ENCODE measurements around the gene ADAMTS4. TPM values are rescaled to one million over a fixed set of nuclear protein-coding genes. Genes with fewer than 3 reads are reported as not detected.

ADAMTS4 gene
- total RNA-seq, 1 experiment from 2014 or later, result 7.0 TPM

DNA sequence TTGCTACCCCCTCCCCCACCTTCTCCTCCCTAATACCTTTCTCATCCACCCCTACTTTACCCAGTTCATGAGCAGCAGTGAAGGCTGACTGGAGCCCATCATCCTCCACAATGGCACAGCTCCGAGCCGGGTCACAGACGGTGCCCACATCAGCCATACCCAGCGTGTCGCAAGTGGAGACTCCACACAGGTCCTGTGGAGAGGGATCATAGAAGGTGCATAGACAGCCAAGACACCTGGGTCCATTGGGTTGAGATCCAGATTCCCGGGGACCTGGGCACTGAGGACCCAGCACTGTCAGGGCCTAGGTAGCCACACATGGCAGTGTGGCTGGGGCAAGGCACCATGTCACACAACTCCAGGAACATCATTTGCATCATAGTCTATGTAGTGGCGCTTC, 2.7 kb downstream of the ADAMTS4 start:
- H2BK5ac ChIP-seq (ENCODE audit: insufficient read length, low read length), result no peak overlapping the region
- no peak overlapping the region for H2BK12ac ChIP-seq (ENCODE audit: insufficient read length, low read depth, low read length)
- DNase-seq, result no peak
- H2BK120ac ChIP-seq (ENCODE audit: low read depth, low read length, poor library complexity, severe bottlenecking), result no peak overlapping the region
- H3K4me1 ChIP-seq (ENCODE audit: insufficient read depth, low read length), result peaks cover 21% of the 10 kb centered on the region
- H3K27ac ChIP-seq (ENCODE audit: insufficient read length, low read depth, low read length), result no peak overlapping the region
- Mint-ChIP-seq H3K4me3 (0 out of 5 replicates have a peak overlapping the region, but pooled peaks of 1 of the 2 experiments have one; percentile 49), H3K36me3 (ENCODE audit: insufficient read depth in 1 of 3, low read depth in 3 of 3) (peaks cover 0 to 29% (median 16%) of the 10 kb centered on the region in 3 experiments; a peak in 4 of 7 replicates), H3K4me1 (peaks cover 51 to 54% of the 10 kb centered on the region in 2 experiments), H3K9me3 (no peaks in the 10 kb centered on the region; a peak in 1 of 5 replicates), H3K27ac (peak overlapping the region in 1 of 3 experiments; percentile 95; a peak in 1 of 7 replicates), H3K27me3 (ENCODE audit: low read depth) (no peaks in the 10 kb centered on the region)
- no peak overlapping the region for H3K18ac ChIP-seq (ENCODE audit: insufficient read length, low read depth, low read length)
- no peak overlapping the region for H3K4ac ChIP-seq (ENCODE audit: low read depth, low read length)
- no CpG with 5 or more reads among the region's 7 CpGs for WGBS (ENCODE audit: extremely low coverage, insufficient read length, low lambda C conversion rate)
- no peak overlapping the region for H3K9ac ChIP-seq (ENCODE audit: extremely low read depth, insufficient read length, low read length)
- TF ChIP-seq, protein P1, sequence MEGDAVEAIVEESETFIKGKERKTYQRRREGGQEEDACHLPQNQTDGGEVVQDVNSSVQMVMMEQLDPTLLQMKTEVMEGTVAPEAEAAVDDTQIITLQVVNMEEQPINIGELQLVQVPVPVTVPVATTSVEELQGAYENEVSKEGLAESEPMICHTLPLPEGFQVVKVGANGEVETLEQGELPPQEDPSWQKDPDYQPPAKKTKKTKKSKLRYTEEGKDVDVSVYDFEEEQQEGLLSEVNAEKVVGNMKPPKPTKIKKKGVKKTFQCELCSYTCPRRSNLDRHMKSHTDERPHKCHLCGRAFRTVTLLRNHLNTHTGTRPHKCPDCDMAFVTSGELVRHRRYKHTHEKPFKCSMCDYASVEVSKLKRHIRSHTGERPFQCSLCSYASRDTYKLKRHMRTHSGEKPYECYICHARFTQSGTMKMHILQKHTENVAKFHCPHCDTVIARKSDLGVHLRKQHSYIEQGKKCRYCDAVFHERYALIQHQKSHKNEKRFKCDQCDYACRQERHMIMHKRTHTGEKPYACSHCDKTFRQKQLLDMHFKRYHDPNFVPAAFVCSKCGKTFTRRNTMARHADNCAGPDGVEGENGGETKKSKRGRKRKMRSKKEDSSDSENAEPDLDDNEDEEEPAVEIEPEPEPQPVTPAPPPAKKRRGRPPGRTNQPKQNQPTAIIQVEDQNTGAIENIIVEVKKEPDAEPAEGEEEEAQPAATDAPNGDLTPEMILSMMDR (conservative IDR thresholded peaks at IDR 0.05), result no peak
- no peak overlapping the region for H2BK20ac ChIP-seq (ENCODE audit: low read depth, low read length, poor library complexity, severe bottlenecking)
- H2AK5ac ChIP-seq (ENCODE audit: insufficient read length, low read length), result no peak overlapping the region
- no peak overlapping the region for H2BK15ac ChIP-seq (ENCODE audit: low read depth, low read length)
- no peaks in the 10 kb centered on the region for H3K79me2 ChIP-seq (ENCODE audit: insufficient read depth, low read length)
- no peak overlapping the region for H4K5ac ChIP-seq (ENCODE audit: insufficient read length, low read depth, low read length)
- no peak overlapping the region for H4K8ac ChIP-seq (replicated peaks; ENCODE audit: insufficient read length, low read depth, low read length)
- H3K23ac ChIP-seq (ENCODE audit: insufficient read length, low read depth, low read length), result no peak overlapping the region
- no peaks in the 10 kb centered on the region for H3K79me1 ChIP-seq (ENCODE audit: insufficient read depth, low read depth, low read length, poor library complexity, severe bottlenecking)
- H3K56ac ChIP-seq (ENCODE audit: insufficient read length, low read depth, low read length), result no peak overlapping the region
- peaks cover 4% of the 10 kb centered on the region for H3K23me2 ChIP-seq (ENCODE audit: insufficient read length, low read depth, low read length, poor library complexity, severe bottlenecking)
- no peak overlapping the region for H3K4me2 ChIP-seq (ENCODE audit: insufficient read depth, insufficient read length, low read length)
- H2AFZ ChIP-seq (ENCODE audit: low read length), result no peak overlapping the region
- no peak overlapping the region for H4K91ac ChIP-seq (ENCODE audit: insufficient read length, low read depth, low read length)
- no peaks in the 10 kb centered on the region for H3K9me3 ChIP-seq (ENCODE audit: control insufficient read depth, low read depth, low read length)
- no peaks in the 10 kb centered on the region for H4K20me1 ChIP-seq (ENCODE audit: control insufficient read depth, insufficient read depth, insufficient read length)
- no peak overlapping the region for H3K14ac ChIP-seq (ENCODE audit: insufficient read depth, low read length)
- no peak overlapping the region for H3T11ph ChIP-seq (ENCODE audit: low read length)
- H3K27me3 ChIP-seq (ENCODE audit: insufficient read depth, low read length), result no peaks in the 10 kb centered on the region
